GM12878 (cell line): ENCODE data around the gene SDK2. TPM values are rescaled to one million over a fixed set of nuclear protein-coding genes. Genes with fewer than 3 reads are reported as not detected.

Source experiments
- ATAC-seq: fragments of 200-7000 bp; cut with Tn5 transposase; 3 replicates; pipeline ENCODE4 v1.9.1; 2020; ENCODE audit warnings: mild to moderate bottlenecking, moderate library complexity
- BruUV-seq: library from RNA; stranded (reverse); fragments of 400-500 nt; replicated peaks from 2 replicates; lab custom pipeline; 2021; lab: Mats Ljungman, UMichigan
- CTCF ChIA-PET: fragments of 300-600 bp; sonication (Branson Sonifier 250); formaldehyde crosslinking; extraction: SDS; loops from one replicate; lab custom pipeline; 2021; ENCODE audit warnings: inconsistent platforms; lab: Yijun Ruan, JAX
- POLR2A ChIA-PET: fragments of 350-600 bp; formaldehyde crosslinking; extraction: SDS; loops from one replicate; lab custom pipeline; 2021; ENCODE audit warnings: inconsistent platforms; lab: Charles Lee
- RAD21 ChIA-PET: fragments of 300-600 bp; sonication (Branson Sonifier 250); formaldehyde crosslinking; loops from one replicate; lab custom pipeline; 2023; ENCODE audit warnings: antibody characterized with exemption; ENCODE audit not compliant: unreplicated experiment; lab: Charles Lee
- SMC1A ChIA-PET: fragments of 300-600 bp; sonication (Branson Sonifier 250); formaldehyde crosslinking; loops from one replicate; lab custom pipeline; 2023; ENCODE audit not compliant: unreplicated experiment, uncharacterized antibody; lab: Charles Lee
- DNase-seq: peaks from one replicate; pipeline ENCODE4 v3.0.0-alpha.2; 2011; ENCODE audit warnings: low read depth, low spot score
- FAIRE-seq: peaks from 3 replicates; lab custom pipeline; 2011; peaks lifted over from hg19 to GRCh38; lab: Jason Lieb, UNC
- H2AFZ ChIP-seq: 2 replicates; pipeline ENCODE4 v1.6.0; 2011; ENCODE audit warnings: low read depth, low read length, control low read depth; ENCODE audit not compliant: control insufficient read depth
- H3K27ac ChIP-seq: 2 replicates; pipeline ENCODE4 v1.5.1; 2011; ENCODE audit warnings: control low read depth; ENCODE audit not compliant: control insufficient read depth, insufficient read depth
- H3K27me3 ChIP-seq, 2 experiments: replicated peaks in 1 of 2; 2 replicates each; pipeline versions ENCODE4 v1.6.0 to v1.6.1; 2011; ENCODE audit warnings: low read length in 1 of 2; ENCODE audit not compliant: control insufficient read depth in 2 of 2, insufficient read depth in 2 of 2
- H3K36me3 ChIP-seq, 2 experiments: 2 replicates each; pipeline ENCODE4 v1.5.1; 2011; ENCODE audit warnings: low read length in 1 of 2; ENCODE audit not compliant: control insufficient read depth in 2 of 2, insufficient read depth in 2 of 2
- H3K4me1 ChIP-seq: 2 replicates; pipeline ENCODE4 v1.6.1; 2011; ENCODE audit warnings: mild to moderate bottlenecking, low read length, moderate library complexity, mixed read lengths; ENCODE audit not compliant: control insufficient read depth, insufficient read depth
- H3K4me2 ChIP-seq: 2 replicates; pipeline ENCODE4 v1.6.0; 2011; ENCODE audit warnings: control low read depth; ENCODE audit not compliant: control insufficient read depth, insufficient read depth
- H3K4me3 ChIP-seq: fragments of 200-600 bp; sonication (generic); 2 replicates; pipeline ENCODE4 v1.5.1; 2016
- H3K79me2 ChIP-seq: 2 replicates; pipeline ENCODE4 v1.6.0; 2011; ENCODE audit warnings: low read length; ENCODE audit not compliant: control insufficient read depth, insufficient read depth
- H3K9ac ChIP-seq: 2 replicates; pipeline ENCODE4 v1.8.0; 2011; ENCODE audit warnings: low read length, control low read depth, mixed read lengths; ENCODE audit not compliant: control insufficient read depth, insufficient read depth
- H3K9me3 ChIP-seq: replicated peaks from 3 replicates; pipeline ENCODE4 v1.5.1; 2011; ENCODE audit warnings: mild to moderate bottlenecking, low read length; ENCODE audit not compliant: control insufficient read depth, insufficient read depth
- H4K20me1 ChIP-seq: 2 replicates; pipeline ENCODE4 v1.6.0; 2011; ENCODE audit not compliant: control insufficient read depth, insufficient read depth
- ATF7 ChIP-seq: fragments of 450-650 bp; IDR thresholded peaks from 2 replicates; pipeline ENCODE4 v1.6.1; 2016; ENCODE audit warnings: low read depth, mild to moderate bottlenecking
- BRCA1 ChIP-seq: IDR thresholded peaks from 2 replicates; pipeline ENCODE4 v1.6.1; 2011; ENCODE audit warnings: low read depth, low read length, improper control_type of control experiment
- CTCF ChIP-seq, 3 experiments: IDR thresholded peaks in 2 of 3; conservative IDR thresholded peaks in 1 of 3; 2 replicates each; pipeline ENCODE4 v1.5.1; 2011; ENCODE audit warnings: low read depth in 3 of 3, low read length in 3 of 3, mild to moderate bottlenecking in 3 of 3, control low read depth in 2 of 3, moderate library complexity in 2 of 3, inconsistent platforms in 1 of 3, mixed read lengths in 1 of 3; ENCODE audit not compliant: control insufficient read depth in 2 of 3, insufficient read depth in 1 of 3; ENCODE audit errors: extremely low read depth in 1 of 3
- JUNB ChIP-seq: IDR thresholded peaks from 2 replicates; pipeline ENCODE4 v1.6.1; 2016; ENCODE audit warnings: antibody characterized with exemption, mild to moderate bottlenecking
- JUND ChIP-seq: IDR thresholded peaks from 2 replicates; pipeline ENCODE4 v1.6.1; 2012; ENCODE audit warnings: low read depth, mild to moderate bottlenecking, low read length, improper control_type of control experiment, moderate library complexity
- MEF2B ChIP-seq: fragments of 450-650 bp; IDR thresholded peaks from 2 replicates; pipeline ENCODE4 v1.6.1; 2018; ENCODE audit warnings: mild to moderate bottlenecking, moderate library complexity; ENCODE audit not compliant: partially characterized antibody, poor library complexity, severe bottlenecking
- NR2C1 ChIP-seq: fragments of 450-650 bp; IDR thresholded peaks from 2 replicates; pipeline ENCODE4 v1.6.1; 2017; ENCODE audit warnings: antibody characterized with exemption, mild to moderate bottlenecking, moderate library complexity
- NR2C2 ChIP-seq: IDR thresholded peaks from 2 replicates; pipeline ENCODE4 v1.6.1; 2011; ENCODE audit warnings: borderline replicate concordance, low read depth; ENCODE audit not compliant: control insufficient read depth, insufficient read length
- RELA ChIP-seq: fragments of 450-650 bp; IDR thresholded peaks from 2 replicates; pipeline ENCODE4 v1.8.0; 2014; ENCODE audit warnings: borderline replicate concordance; ENCODE audit not compliant: partially characterized antibody
- RFX5 ChIP-seq: IDR thresholded peaks from 2 replicates; pipeline ENCODE4 v1.6.1; 2011; ENCODE audit warnings: low read depth, low read length, improper control_type of control experiment
- SIX5 ChIP-seq: IDR thresholded peaks from 2 replicates; pipeline ENCODE4 v1.6.1; 2011; ENCODE audit warnings: mild to moderate bottlenecking, low read depth, low read length, moderate library complexity; ENCODE audit not compliant: severe bottlenecking
- SREBF1 ChIP-seq: IDR thresholded peaks from 2 replicates; pipeline ENCODE4 v1.6.1; 2012; ENCODE audit warnings: mild to moderate bottlenecking, low read length
- YBX1 ChIP-seq: fragments of 450-650 bp; IDR thresholded peaks from 2 replicates; pipeline ENCODE4 v1.6.1; 2016; ENCODE audit warnings: antibody characterized with exemption
- ZNF592 ChIP-seq: fragments of 450-650 bp; IDR thresholded peaks from 2 replicates; pipeline ENCODE4 v1.6.1; 2017; ENCODE audit warnings: mild to moderate bottlenecking, moderate library complexity
- WGBS: methylation state at CpG from one replicate; pipeline ENCODE4 v1.1.6; 2016; ENCODE audit warnings: low lambda C conversion rate; ENCODE audit not compliant: insufficient replicate concordance, insufficient coverage; ENCODE audit errors: missing lambda C conversion rate; 5-methylcytosine and 5-hydroxymethylcytosine counted together
- in situ Hi-C: fragments of 300-500 bp; cut with MboI; formaldehyde crosslinking; loops from 9 replicates; pipeline ENCODE4 v1.14.3; 2018; ENCODE audit warnings: mixed read lengths
- intact Hi-C: fragments of 100-400 bp; cut with micrococcal nuclease; formaldehyde crosslinking; loops from one replicate; pipeline ENCODE4 v1.14.2; 2022; ENCODE audit not compliant: unreplicated experiment
- polyA plus RNA-seq, 11 experiments: library from polyadenylated mRNA; depleted of rRNA in 4 of 11; unstranded in 6 of 11; stranded (reverse) in 5 of 11; fragments of >200 nt; fragmentation: Nextera tagmentation in 4 of 11; fragmentation: Illumina TruSeq in 1 of 11; extraction: Ambion mirVana in 4 of 11; extraction: Trizol in 1 of 11; gene quantifications; 1 replicate in 1 of 11; 2 replicates in 10 of 11; pipeline versions ENCODE4 v1.2.1 to v1.2.3, GENCODE V29; 2011 to 2016; ENCODE audit warnings: inconsistent platforms in 2 of 11, missing spikeins in 2 of 11, low read depth in 1 of 11
- total RNA-seq, 4 experiments: library from RNA; depleted of rRNA in 3 of 4; stranded (reverse); fragments of >200 nt in 3 of 4; fragmentation: Illumina TruSeq in 1 of 4; extraction: Trizol in 1 of 4; gene quantifications; 2 replicates each; pipeline versions ENCODE4 v1.2.1 to v1.2.3, GENCODE V29; 2013 to 2021
- TF ChIP-seq, protein P1 (sequence below): fragments of 450-650 bp; IDR thresholded peaks from 2 replicates; pipeline ENCODE4 v1.6.1; 2014; ENCODE audit warnings: mild to moderate bottlenecking
- TF ChIP-seq, protein P2 (sequence below): IDR thresholded peaks from 2 replicates; pipeline ENCODE4 v1.6.1; 2011; ENCODE audit warnings: low read depth, low read length, improper control_type of control experiment, borderline replicate concordance

The SDK2 gene
- total and polyA plus RNA-seq, 10 of the 15 experiments (the other 5 are each of a cell fraction or from before 2014, with no cell fraction given), result 0.03 to 0.08 (median 0.03) TPM; not detected in 7

- Histone ChIP-seq H3K9ac (no peak overlapping the region), H4K20me1 (no peaks in the 10 kb centered on the region), H3K4me3 (no peak overlapping the region), H3K27ac (no peak overlapping the region), H3K36me3 (no peaks in the 10 kb centered on the region), H3K4me1 (no peaks in the 10 kb centered on the region), H3K4me2 (no peak overlapping the region), H3K9me3 (no peaks in the 10 kb centered on the region), H3K79me2 (no peaks in the 10 kb centered on the region), H2AFZ (no peak overlapping the region), H3K27me3 (no peaks in the 10 kb centered on the region; a peak in 1 of 4 replicates)
- FAIRE-seq (no peak), DNase-seq (no peak), ATAC-seq (no peak)
- in situ Hi-C loops (no loop called here), intact Hi-C loops (no loop called here)
- ChIA-PET POLR2A (interaction anchor here (0.5 kb wide), 1 partner anchor 289 kb away, joined by 3 read pairs; no protein-coding TSS in a partner anchor), RAD21 (no interaction called here), SMC1A (no interaction called here), CTCF (no interaction called here)
- no TSS peak for BruUV-seq
- 37% methylated on average over 17 of the region's 17 CpGs for WGBS
- TF ChIP-seq YBX1 (no peak), NR2C2 (no peak), ZNF592 (no peak), BRCA1 (no peak), SREBF1 (no peak), SIX5 (no peak), MEF2B (no peak), NR2C1 (no peak), CTCF (IDR thresholded peaks at IDR 0.05 in 2 of 3, conservative IDR thresholded peaks at IDR 0.05 in 1 of 3; ENCODE audit: control insufficient read depth in 2 of 3, extremely low read depth in 1 of 3, insufficient read depth in 1 of 3, low read depth in 3 of 3, low read length in 3 of 3) (no peak), JUNB (no peak), RELA (no peak), ATF7 (no peak), RFX5 (no peak), JUND (no peak)
- TF ChIP-seq, protein P1, sequence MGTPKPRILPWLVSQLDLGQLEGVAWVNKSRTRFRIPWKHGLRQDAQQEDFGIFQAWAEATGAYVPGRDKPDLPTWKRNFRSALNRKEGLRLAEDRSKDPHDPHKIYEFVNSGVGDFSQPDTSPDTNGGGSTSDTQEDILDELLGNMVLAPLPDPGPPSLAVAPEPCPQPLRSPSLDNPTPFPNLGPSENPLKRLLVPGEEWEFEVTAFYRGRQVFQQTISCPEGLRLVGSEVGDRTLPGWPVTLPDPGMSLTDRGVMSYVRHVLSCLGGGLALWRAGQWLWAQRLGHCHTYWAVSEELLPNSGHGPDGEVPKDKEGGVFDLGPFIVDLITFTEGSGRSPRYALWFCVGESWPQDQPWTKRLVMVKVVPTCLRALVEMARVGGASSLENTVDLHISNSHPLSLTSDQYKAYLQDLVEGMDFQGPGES, result no peak
- TF ChIP-seq, protein P2, sequence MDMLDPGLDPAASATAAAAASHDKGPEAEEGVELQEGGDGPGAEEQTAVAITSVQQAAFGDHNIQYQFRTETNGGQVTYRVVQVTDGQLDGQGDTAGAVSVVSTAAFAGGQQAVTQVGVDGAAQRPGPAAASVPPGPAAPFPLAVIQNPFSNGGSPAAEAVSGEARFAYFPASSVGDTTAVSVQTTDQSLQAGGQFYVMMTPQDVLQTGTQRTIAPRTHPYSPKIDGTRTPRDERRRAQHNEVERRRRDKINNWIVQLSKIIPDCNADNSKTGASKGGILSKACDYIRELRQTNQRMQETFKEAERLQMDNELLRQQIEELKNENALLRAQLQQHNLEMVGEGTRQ, result no peak
These were observed 135.2 kb downstream of the SDK2 start for GRCh38 chr17:73508931-73509605.
